Measurements from ENCODE around the gene TMEM175.
"Not testable (repeated sequence)": the region's sequence is repeated elsewhere in the genome, so short reads cannot be mapped to it uniquely, and the experiment has no call there.

Gene TMEM175

GRCh38 chr4:989722-990471 lies 57.6 kb downstream of the TMEM175 start:
- FAIRE-seq (no peak), DNase-seq (ENCODE audit: insufficient read length, low spot score) (no peak)
- TF ChIP-seq POLR2A (IDR thresholded peaks at IDR 0.05; ENCODE audit: low read depth, low read length) = no peak

GRCh38 chr4:990746-991367 lies 58.6 kb downstream of the TMEM175 start:
- DNase-seq (ENCODE audit: insufficient read length, low spot score) = no peak
- FAIRE-seq = no peak
- TF ChIP-seq POLR2A (IDR thresholded peaks at IDR 0.05; ENCODE audit: low read depth, low read length) = no peak

DNA sequence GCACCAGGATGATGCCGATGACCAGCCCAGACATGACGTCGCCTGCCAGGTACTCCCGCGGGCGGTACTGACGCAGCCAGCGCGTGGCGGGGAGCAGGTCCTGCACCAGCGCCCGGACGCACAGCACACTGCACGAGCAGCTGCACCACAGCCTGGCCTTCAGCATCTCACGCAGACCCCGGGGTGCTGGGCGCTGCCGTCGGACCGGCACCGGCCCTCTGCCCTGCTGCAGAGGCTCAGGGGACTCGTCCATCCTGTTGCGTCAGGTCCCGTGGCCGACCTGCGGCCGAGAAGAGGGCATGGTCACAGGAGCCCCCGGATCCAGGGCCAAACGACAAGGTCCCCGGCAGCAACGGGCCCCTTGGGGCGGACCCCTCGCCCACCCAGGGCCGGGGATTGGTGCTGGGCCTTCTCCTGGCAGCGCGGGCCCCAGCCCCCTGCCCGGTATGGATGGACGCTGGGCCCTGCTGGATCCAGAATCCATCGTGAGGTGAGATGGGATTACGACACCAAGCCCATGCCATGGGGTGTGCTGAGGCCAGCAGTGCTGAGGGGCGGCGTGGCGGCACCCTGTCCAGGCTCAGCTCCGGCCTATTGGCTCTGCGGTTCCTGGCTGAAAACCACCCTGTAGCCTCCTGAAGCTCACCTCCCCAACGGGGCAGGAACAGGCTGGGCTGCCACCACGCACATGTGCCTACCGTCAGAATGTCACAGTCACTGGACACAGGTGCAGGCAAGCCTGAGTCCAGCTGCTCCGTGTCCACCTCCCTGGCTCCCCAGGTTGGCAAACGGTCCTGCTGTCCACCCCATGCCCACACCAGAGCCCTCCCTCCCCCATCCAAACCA lies 59.4 kb downstream of the TMEM175 start:
- TF ChIP-seq POLR2A (IDR thresholded peaks at IDR 0.05; ENCODE audit: low read depth, low read length) = no peak
- FAIRE-seq (no peak), DNase-seq (ENCODE audit: insufficient read length, low spot score) (no peak)

DNA sequence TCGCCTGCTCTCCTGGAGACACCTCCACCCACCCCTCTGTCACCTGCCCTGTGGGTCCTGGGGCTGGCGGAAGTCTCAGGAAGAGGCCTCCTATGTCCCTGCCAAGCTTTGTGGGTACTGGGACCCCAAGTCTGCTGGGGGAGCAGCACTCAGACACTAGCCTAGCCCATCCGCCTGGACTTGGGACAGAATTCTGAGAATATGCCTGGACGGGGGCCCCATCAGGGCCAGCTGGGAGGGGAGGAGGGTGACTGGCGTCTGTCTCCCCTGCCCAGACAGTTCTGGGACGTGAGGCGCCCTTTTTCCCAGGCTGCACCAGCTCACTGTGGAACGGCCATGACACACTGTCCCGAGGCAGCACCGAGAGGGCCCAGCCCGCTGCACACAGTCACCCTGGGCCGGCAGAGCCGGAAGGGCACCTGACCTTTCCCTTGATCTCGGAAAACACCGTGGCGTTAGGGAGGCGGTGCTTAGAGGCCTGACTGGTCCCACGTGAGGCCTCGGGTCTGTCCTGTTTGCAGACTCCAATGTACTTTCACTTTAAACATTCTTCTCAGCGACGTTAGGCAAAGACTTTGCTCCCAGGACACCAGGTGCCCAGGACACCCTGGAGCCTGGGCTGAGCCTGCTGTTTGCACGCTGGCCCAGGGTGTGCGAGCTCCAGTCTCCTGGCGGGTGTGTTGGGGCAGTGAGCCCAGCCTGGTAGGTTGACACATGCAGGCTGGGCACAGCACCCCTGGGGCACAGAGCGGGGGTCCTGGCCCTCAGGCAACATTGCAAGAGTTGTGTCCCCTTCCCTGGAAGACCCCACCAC lies 60.2 kb downstream of the TMEM175 start:
- no peak for FAIRE-seq
- no peak for DNase-seq (ENCODE audit: insufficient read length, low spot score)
- no peak for TF ChIP-seq POLR2A (IDR thresholded peaks at IDR 0.05; ENCODE audit: low read depth, low read length)

DNA sequence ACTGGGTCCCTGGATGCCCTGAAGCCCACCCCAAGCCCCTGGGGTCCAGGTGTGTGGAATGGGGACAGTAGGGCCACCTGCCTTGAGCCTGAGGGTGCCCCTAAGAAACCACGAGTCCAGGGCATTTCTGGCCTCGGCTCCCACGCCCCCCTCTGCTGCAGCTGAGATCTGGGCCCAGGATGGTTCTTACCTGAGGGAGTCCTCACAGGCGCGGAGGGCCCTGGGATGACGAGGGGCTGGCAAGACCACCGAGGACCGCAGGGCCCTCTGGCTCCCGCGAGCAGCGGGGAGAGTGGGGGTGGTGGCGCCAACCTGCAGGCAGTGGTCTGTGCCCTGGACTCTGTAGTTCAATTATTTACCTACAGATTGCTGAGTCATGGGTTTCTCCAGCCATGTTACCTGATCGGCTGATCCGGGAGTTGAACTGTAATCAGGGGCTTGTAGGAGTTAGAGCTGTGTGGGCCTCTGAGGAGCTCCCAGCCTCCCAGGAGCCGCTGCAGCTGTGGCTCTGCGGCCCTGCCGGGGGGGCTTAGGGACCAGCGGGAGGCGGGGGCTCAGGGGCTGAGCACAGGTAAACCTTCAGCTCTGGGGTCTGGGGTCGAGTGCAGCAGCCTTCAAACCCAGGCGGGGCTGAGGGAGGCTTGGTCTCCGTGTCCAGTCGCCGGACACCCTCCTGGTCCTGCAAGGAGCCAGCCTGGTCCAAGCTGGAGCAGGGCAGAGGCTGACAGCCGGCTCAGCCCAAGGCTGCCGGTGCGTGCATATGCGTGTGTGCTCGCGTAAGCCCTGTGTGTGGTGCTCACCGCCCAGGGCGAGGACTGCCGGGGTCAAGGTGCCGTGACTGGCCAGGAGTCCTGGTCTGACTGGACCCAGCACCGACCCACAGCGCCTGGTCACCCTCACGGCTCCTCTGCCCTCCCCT lies 61.1 kb downstream of the TMEM175 start, which contains the start of gene SLC26A1:
Gene SLC26A1, minus strand, starts transcription at position 294 of the 919 bp plus-strand sequence. CDS start 1,701 bp downstream, outside the sequence.
- DNase-seq (ENCODE audit: insufficient read length, low spot score) (no peak), FAIRE-seq (no peak)
- TF ChIP-seq POLR2A (IDR thresholded peaks at IDR 0.05; ENCODE audit: low read depth, low read length) = no peak

- FAIRE-seq = no peak
- no peak for TF ChIP-seq POLR2A (IDR thresholded peaks at IDR 0.05; ENCODE audit: low read depth, low read length)
- DNase-seq (ENCODE audit: insufficient read length, low spot score) = no peak
Measured at GRCh38 chr4:995311-996026, 63.2 kb downstream of the TMEM175 start.

- no peak for TF ChIP-seq POLR2A (IDR thresholded peaks at IDR 0.05; ENCODE audit: low read depth, low read length)
- FAIRE-seq = no peak
- no peak for DNase-seq (ENCODE audit: insufficient read length, low spot score)
Measured at GRCh38 chr4:996030-996996, 64.1 kb downstream of the TMEM175 start.

- DNase-seq (ENCODE audit: insufficient read length, low spot score) = no peak
- no peak for FAIRE-seq
- TF ChIP-seq POLR2A (IDR thresholded peaks at IDR 0.05; ENCODE audit: low read depth, low read length) = no peak
Measured at GRCh38 chr4:996997-997374, 64.7 kb downstream of the TMEM175 start.

DNA sequence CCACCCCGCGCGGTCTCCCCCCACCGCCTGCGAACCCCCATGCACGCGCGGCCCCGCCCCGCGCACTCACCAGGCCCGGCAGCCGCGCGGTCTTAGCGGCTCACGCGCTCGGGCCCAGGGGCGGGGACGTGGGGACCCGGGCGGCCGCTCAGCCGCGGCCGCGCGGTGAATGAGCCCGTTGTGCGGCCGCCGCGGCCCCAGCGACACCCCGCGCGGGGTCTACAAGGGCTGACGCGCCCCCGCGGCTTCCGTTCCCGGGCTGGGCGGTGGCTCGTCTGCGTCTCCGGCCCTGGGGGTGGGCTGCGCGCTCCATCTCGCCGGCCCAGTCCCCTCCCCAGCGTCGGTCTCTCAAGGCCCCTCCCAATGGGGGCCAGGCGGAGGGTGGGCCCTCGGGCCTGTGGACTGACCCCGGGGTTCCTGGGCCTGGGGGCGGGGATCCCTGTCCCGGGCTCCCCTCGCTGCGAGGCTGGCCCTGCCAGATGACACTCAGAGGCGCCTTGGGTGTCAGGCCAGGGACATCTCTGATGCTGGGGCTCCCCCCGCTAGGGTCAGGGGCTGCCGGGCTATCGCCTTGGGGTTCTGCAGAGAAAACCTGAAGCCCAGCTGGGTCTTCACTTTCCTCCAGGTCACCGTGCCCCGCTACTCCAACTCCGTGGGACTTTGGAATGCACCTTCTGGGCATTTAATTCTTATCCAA lies 65.3 kb downstream of the TMEM175 start:
- DNase-seq (ENCODE audit: insufficient read length, low spot score) (no peak), FAIRE-seq (no peak)
- no peak for TF ChIP-seq POLR2A (IDR thresholded peaks at IDR 0.05; ENCODE audit: low read depth, low read length)

DNA sequence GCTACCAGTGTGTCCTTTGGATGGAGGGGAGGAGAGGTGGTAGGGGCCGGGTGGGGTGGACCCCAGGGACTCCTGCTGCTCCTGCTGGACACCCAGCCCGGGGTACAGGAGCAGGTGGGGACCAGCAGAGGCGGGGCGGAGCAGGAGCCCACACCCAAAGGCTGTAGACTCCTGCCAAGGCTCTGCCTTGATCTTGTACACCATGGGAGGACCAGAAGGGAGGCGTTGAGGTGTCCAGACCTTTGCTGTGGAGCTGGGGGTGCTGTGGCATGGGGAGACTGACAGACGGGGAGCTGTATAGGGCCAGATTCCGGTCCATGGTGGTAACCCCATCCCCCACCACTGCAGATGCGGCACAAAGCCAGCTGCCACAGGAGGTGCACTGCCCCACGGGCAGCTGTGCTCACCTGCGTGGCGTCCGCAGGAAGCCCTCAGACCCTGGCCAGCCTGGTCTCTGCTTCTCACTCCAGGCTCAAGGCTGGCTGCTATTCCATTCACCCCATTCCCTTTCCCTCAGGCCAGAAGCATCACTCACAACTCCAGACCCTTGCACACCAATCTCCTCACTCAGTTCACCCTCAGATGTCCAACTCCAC lies 65.9 kb downstream of the TMEM175 start:
- DNase-seq (ENCODE audit: insufficient read length, low spot score) (no peak), FAIRE-seq (no peak)
- TF ChIP-seq POLR2A (IDR thresholded peaks at IDR 0.05; ENCODE audit: low read depth, low read length) = no peak

DNA sequence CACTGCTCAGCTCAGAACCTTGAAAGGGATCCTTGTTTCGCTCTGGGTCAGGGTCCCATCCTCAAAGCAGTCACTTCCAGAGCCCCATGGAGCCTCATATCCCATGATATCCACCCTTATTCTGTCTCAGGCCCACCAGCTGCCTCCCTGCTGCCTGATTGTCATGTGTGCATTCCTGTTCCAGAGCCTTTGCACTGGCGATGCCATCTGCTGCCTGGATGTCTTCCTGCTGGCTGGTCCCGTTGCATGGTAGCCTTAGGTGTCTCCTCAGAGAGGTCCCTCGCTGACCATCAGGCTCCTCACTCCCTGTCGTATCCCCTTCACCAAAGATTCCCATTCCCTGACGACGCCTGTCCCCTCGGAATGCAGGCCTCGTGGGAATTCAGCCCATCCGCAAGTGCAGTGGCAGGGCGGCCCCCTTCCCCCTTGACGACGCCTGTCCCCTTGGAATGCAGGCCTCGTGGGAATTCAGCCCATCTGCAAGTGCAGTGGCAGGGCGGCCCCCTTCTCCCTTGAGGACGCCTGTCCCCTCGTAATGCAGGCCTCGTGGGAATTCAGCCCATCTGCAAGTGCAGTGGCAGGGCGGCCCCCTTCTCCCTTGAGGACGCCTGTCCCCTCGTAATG lies 67.1 kb downstream of the TMEM175 start:
- not testable (repeated sequence) for FAIRE-seq; DNase-seq (ENCODE audit: insufficient read length, low spot score)

Measured in H54 (cell line).